H1 (cell line): ENCODE measurements around the gene FFAR2.

Experiments
- CTCF ChIP-seq, 3 experiments: IDR thresholded peaks; 1 replicate in 2 of 3; 2 replicates in 1 of 3; pipeline versions ENCODE4 v1.5.1 to v1.6.1; 2011; ENCODE audit warnings: low read length in 3 of 3, mild to moderate bottlenecking in 3 of 3, inconsistent platforms in 2 of 3, low read depth in 1 of 3, moderate library complexity in 1 of 3; ENCODE audit not compliant: insufficient read depth in 1 of 3; ENCODE audit errors: control extremely low read depth in 1 of 3
- SIN3A ChIP-seq, 2 experiments: IDR thresholded peaks in 1 of 2; conservative IDR thresholded peaks in 1 of 2; 2 replicates each; pipeline ENCODE4 v1.6.1; 2011 to 2012; ENCODE audit warnings: low read length in 2 of 2, improper control_type of control experiment in 1 of 2, low read depth in 1 of 2, mild to moderate bottlenecking in 1 of 2

- no peak for TF ChIP-seq CTCF (IDR thresholded peaks at IDR 0.05; ENCODE audit: control extremely low read depth in 1 of 3, insufficient read depth in 1 of 3, low read depth in 1 of 3, low read length in 3 of 3)
- TF ChIP-seq SIN3A (conservative IDR thresholded peaks at IDR 0.05 in 1 of 2, IDR thresholded peaks at IDR 0.05 in 1 of 2; ENCODE audit: low read depth in 1 of 2, low read length in 2 of 2) = no peak
Observed at GRCh38 chr19:35470128-35470527, 22.1 kb downstream of the FFAR2 start.
